Caco-2 (cell line): ENCODE measurements around the gene ANO3. TPM values are rescaled to one million over a fixed set of nuclear protein-coding genes. Genes with fewer than 3 reads are reported as not detected.

Source experiments
- BruUV-seq: library from RNA; stranded (reverse); fragments of 400-500 nt; replicated peaks from 2 replicates; lab custom pipeline; 2021; lab: Mats Ljungman, UMichigan
- CTCF ChIA-PET: fragments of 300-600 bp; sonication (Branson Sonifier 250); formaldehyde crosslinking; loops from one replicate; lab custom pipeline; 2022; ENCODE audit warnings: antibody characterized with exemption; lab: Charles Lee
- POLR2A ChIA-PET: fragments of 300-600 bp; sonication (Branson Sonifier 250); formaldehyde crosslinking; loops from one replicate; lab custom pipeline; 2022; ENCODE audit warnings: antibody characterized with exemption; lab: Charles Lee
- DNase-seq, 2 experiments: peaks; one replicate each; pipeline versions ENCODE4 v3.0.0 to v3.0.0-alpha.2; 2020 to 2022
- H3K27me3 ChIP-seq: replicated peaks from 2 replicates; pipeline ENCODE4 v1.6.0; 2011; ENCODE audit warnings: low read length; ENCODE audit not compliant: control insufficient read depth, insufficient read depth
- H3K36me3 ChIP-seq: 2 replicates; pipeline ENCODE4 v1.5.1; 2011; ENCODE audit warnings: low read length; ENCODE audit not compliant: control insufficient read depth, insufficient read depth
- H3K4me1 ChIP-seq: fragments of 250-450 bp; sonication (Bioruptor Pico); 2 replicates; pipeline ENCODE4 v1.5.1; 2020; ENCODE audit warnings: mild to moderate bottlenecking
- H3K4me3 ChIP-seq: 2 replicates; pipeline ENCODE4 v1.5.1; 2011; ENCODE audit warnings: low read depth, mild to moderate bottlenecking, control low read depth, low read length
- H3K9me3 ChIP-seq: fragments of 250-450 bp; sonication (Bioruptor Pico); 2 replicates; pipeline ENCODE4 v1.5.1; 2020; ENCODE audit warnings: mild to moderate bottlenecking, moderate library complexity
- H3K27ac Mint-ChIP-seq: one replicate; pipeline ENCODE4 v1.8.0; 2022; ENCODE audit warnings: mixed read lengths; ENCODE audit not compliant: unreplicated experiment
- H3K27me3 Mint-ChIP-seq: one replicate; pipeline ENCODE4 v1.8.0; 2022; ENCODE audit warnings: mixed read lengths; ENCODE audit not compliant: insufficient read depth, unreplicated experiment
- H3K36me3 Mint-ChIP-seq: one replicate; pipeline ENCODE4 v1.8.0; 2022; ENCODE audit warnings: mild to moderate bottlenecking, mixed read lengths; ENCODE audit not compliant: insufficient read depth, unreplicated experiment
- H3K4me1 Mint-ChIP-seq: one replicate; pipeline ENCODE4 v1.8.0; 2022; ENCODE audit warnings: low read depth, mixed read lengths; ENCODE audit not compliant: unreplicated experiment
- H3K4me3 Mint-ChIP-seq: one replicate; pipeline ENCODE4 v1.8.0; 2022; ENCODE audit warnings: mild to moderate bottlenecking, moderate library complexity, mixed read lengths; ENCODE audit not compliant: unreplicated experiment
- H3K9me3 Mint-ChIP-seq: one replicate; pipeline ENCODE4 v1.8.0; 2022; ENCODE audit warnings: mixed read lengths; ENCODE audit not compliant: unreplicated experiment
- CTCF ChIP-seq, 2 experiments: fragments of 200-600 bp in 1 of 2; IDR thresholded peaks; 1 replicate in 1 of 2; 2 replicates in 1 of 2; pipeline versions ENCODE4 v1.5.1 to v1.8.0; 2011 to 2022; ENCODE audit warnings: antibody characterized with exemption in 1 of 2, control low read depth in 1 of 2, inconsistent platforms in 1 of 2, low read depth in 1 of 2, low read length in 1 of 2, mild to moderate bottlenecking in 1 of 2, moderate library complexity in 1 of 2; ENCODE audit not compliant: insufficient read depth in 1 of 2, severe bottlenecking in 1 of 2, unreplicated experiment in 1 of 2
- intact Hi-C: fragments of 100-400 bp; cut with micrococcal nuclease; formaldehyde crosslinking; loops from one replicate; pipeline ENCODE4 v1.10.0; 2022; ENCODE audit not compliant: unreplicated experiment
- total RNA-seq: library from RNA; stranded (reverse); gene quantifications from 2 replicates; pipeline ENCODE4 v1.2.3, GENCODE V29; 2022

The ANO3 gene
- total RNA-seq, 1 experiment from 2014 or later = not detected

GRCh38 chr11:26348776-26349175 is 16.8 kb downstream of the ANO3 start:
- intact Hi-C loops = no loop called here
- CTCF ChIA-PET = no interaction called here
- H3K27me3 ChIP-seq = no peaks in the 10 kb centered on the region

GRCh38 chr11:26350002-26350401 is 18.1 kb downstream of the ANO3 start:
- Histone ChIP-seq H3K36me3 (no peaks in the 10 kb centered on the region), H3K9me3 (no peaks in the 10 kb centered on the region), H3K4me3 (no peak overlapping the region), H3K4me1 (no peaks in the 10 kb centered on the region), H3K27me3 (no peaks in the 10 kb centered on the region)
- Mint-ChIP-seq H3K27ac (no peak overlapping the region), H3K9me3 (no peaks in the 10 kb centered on the region), H3K4me1 (no peaks in the 10 kb centered on the region), H3K4me3 (no peak overlapping the region), H3K36me3 (no peaks in the 10 kb centered on the region), H3K27me3 (no peaks in the 10 kb centered on the region)
- ChIA-PET POLR2A (no interaction called here), CTCF (no interaction called here)
- TF ChIP-seq CTCF (IDR thresholded peaks at IDR 0.05; ENCODE audit: insufficient read depth in 1 of 2, low read depth in 1 of 2, low read length in 1 of 2, severe bottlenecking in 1 of 2, unreplicated experiment in 1 of 2) = no peak
- BruUV-seq = no TSS peak
- intact Hi-C loops = no loop called here
- no peak for DNase-seq

More at GRCh38 chr11:26348776-26349175, 16.8 kb downstream of the ANO3 start:
- no peak overlapping the region for H3K4me3 ChIP-seq
- Mint-ChIP-seq H3K27me3 (no peaks in the 10 kb centered on the region), H3K9me3 (no peaks in the 10 kb centered on the region), H3K36me3 (no peaks in the 10 kb centered on the region), H3K27ac (no peak overlapping the region), H3K4me3 (no peak overlapping the region), H3K4me1 (no peaks in the 10 kb centered on the region)
- DNase-seq = no peak
- TF ChIP-seq CTCF (IDR thresholded peaks at IDR 0.05; ENCODE audit: insufficient read depth in 1 of 2, low read depth in 1 of 2, low read length in 1 of 2, severe bottlenecking in 1 of 2, unreplicated experiment in 1 of 2) = no peak
- no peaks in the 10 kb centered on the region for H3K4me1 ChIP-seq
- H3K9me3 ChIP-seq = no peaks in the 10 kb centered on the region
- no TSS peak for BruUV-seq
- POLR2A ChIA-PET = no interaction called here
- H3K36me3 ChIP-seq = no peaks in the 10 kb centered on the region

GRCh38 chr11:26353010-26353409 is 21.1 kb downstream of the ANO3 start:
- no peak for DNase-seq
- H3K27me3 Mint-ChIP-seq = no peaks in the 10 kb centered on the region
- no peaks in the 10 kb centered on the region for H3K4me1 ChIP-seq
- H3K4me3 ChIP-seq = no peak overlapping the region
- TF ChIP-seq CTCF (IDR thresholded peaks at IDR 0.05; ENCODE audit: insufficient read depth in 1 of 2, low read depth in 1 of 2, low read length in 1 of 2, severe bottlenecking in 1 of 2, unreplicated experiment in 1 of 2) = no peak
- H3K36me3 Mint-ChIP-seq = no peaks in the 10 kb centered on the region
- ChIA-PET POLR2A (no interaction called here), CTCF (no interaction called here)
- no peaks in the 10 kb centered on the region for H3K9me3 ChIP-seq
- no peak overlapping the region for H3K27ac Mint-ChIP-seq
- H3K4me1 Mint-ChIP-seq = no peaks in the 10 kb centered on the region
- BruUV-seq = no TSS peak
- intact Hi-C loops = no loop called here
- no peak overlapping the region for H3K4me3 Mint-ChIP-seq
- no peaks in the 10 kb centered on the region for H3K9me3 Mint-ChIP-seq
- H3K27me3 ChIP-seq = no peaks in the 10 kb centered on the region
- no peaks in the 10 kb centered on the region for H3K36me3 ChIP-seq
